ENCODE results near the gene PLXNA2.

Gene PLXNA2

DNA sequence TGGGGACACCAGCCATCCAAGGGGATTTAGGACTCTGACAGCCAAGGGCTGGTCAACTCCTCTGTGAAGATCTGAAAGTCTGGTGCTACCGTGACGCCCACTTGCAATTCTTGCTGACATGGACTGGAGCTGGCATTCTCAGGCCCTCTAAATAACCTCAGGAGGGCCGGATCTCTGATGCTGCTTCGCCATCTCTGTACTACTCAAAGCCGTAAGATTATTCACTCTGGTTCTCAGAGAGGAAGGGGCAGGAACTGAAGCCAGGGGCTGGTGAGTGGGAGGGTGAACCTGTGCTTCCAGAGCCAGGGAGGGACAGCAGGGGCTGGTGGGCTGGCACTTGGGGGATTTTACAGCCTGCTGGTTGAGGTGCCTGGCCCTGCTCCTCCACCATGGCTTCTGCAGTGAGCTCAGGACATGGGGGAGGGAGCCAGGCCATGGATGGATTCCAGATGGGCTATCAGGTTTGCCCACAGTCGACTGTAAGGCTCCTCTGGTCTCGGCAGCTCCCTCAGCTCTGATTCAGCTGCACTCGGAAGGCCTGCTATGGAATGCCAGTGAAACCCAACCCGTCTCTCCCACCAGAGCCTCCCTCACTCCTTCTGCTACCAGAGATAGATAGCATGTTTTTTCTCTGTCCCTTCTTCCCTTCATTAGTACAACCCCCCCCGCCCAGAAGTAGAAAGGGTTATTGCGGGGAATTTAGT lies 84.5 kb downstream of the PLXNA2 start:
- DNase-seq = peak; percentile 10

DNA sequence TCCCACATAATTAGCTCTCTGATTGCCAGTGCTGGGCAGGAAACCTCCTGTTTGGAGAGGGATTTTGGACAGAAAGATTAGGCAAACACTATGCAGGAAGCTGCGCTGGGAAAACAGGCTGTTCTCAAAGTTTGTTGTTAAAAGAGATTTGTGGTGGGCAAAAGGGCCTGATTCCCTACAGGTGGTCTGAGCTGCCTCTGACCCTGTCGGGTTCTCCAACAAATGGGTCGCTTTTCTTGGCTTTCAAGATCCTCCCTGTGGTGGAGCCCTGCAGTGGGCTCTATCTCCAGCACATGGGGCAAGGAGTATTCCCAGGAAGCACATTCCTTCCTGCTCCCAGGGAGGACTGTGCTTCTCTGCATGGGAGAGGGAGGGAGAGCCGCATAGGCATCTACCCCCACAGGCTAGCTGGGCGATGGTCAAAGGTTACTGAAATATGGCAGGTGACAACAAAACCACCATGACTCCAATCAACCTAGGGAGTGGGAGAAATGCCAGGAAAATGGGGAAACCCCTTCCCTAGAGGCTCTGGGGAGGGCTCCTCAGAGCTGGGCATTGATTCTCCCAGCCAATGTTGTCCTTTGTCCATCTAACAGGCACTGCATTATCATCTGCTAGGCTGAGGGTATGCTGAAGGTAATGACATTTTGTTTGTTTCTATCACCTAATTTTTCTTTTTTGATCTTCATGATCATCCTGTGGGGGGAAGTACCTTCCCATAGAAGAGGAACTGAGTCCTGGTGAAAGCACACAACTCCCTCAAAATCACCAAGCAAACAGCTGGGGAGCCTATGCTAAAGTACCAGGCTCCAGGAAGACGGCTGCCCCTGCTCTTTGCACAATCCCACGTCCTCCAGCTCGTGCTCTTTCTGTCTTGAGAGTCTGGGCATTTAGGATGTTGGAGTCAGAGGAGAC lies 85.3 kb downstream of the PLXNA2 start:
- DNase-seq = no peak

DNA sequence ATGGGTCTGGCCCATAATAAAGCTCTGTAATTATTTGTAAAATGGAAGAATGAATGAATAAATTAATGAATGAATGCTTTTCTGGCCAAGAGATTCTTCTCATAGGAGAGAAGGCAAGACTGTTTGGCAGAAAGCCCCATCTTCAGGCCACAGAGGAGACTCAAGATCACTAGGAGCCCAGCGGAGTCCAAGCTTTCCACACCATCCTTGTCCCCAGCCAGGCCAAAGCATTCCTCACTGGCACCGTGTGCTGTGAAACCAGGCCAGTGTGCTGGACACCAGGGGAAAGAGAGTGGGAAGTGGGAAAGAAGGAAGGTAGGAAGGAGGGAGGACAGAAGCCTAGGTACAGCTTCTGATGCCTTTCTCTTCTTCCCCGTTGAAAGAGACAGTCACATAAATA lies 86.4 kb downstream of the PLXNA2 start:
- no peak for DNase-seq

DNA sequence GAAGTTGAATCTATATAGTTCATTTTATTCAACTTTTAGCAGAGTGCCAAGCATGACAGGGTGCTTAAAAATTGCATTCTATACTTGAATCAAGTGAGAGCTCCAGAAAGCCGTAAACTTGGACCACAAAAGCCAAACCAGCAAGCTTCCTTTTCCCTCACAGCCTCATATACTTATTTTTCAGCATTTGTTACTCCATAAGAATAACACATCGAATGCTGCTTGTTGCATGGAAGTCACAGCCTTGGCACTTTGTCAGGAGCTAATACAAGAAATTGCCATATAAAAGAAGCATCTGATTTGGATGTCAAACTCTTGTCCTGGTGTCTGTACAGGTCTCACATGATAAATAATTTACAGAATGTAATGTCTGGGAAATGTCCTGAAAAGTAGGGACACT lies 87.4 kb downstream of the PLXNA2 start:
- no peak for DNase-seq

DNA sequence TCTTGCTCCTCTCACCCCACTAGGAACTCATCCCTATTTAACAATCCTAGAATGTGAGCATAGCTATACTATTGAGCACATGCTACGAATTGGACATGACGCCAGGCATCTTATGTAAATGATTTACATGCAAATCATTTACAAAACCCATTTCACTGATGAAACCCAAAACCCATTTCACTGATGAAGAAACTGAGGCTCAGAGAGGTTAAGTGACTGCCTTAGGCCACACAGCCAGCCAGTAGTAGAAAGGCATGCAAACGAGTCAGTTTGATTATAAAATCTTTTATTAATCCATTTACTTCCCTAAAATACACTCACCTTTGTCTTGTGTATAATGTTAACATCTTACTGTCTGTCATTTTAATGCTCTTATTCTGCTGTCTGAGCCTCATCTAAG lies 87.9 kb downstream of the PLXNA2 start:
- DNase-seq = no peak

DNA sequence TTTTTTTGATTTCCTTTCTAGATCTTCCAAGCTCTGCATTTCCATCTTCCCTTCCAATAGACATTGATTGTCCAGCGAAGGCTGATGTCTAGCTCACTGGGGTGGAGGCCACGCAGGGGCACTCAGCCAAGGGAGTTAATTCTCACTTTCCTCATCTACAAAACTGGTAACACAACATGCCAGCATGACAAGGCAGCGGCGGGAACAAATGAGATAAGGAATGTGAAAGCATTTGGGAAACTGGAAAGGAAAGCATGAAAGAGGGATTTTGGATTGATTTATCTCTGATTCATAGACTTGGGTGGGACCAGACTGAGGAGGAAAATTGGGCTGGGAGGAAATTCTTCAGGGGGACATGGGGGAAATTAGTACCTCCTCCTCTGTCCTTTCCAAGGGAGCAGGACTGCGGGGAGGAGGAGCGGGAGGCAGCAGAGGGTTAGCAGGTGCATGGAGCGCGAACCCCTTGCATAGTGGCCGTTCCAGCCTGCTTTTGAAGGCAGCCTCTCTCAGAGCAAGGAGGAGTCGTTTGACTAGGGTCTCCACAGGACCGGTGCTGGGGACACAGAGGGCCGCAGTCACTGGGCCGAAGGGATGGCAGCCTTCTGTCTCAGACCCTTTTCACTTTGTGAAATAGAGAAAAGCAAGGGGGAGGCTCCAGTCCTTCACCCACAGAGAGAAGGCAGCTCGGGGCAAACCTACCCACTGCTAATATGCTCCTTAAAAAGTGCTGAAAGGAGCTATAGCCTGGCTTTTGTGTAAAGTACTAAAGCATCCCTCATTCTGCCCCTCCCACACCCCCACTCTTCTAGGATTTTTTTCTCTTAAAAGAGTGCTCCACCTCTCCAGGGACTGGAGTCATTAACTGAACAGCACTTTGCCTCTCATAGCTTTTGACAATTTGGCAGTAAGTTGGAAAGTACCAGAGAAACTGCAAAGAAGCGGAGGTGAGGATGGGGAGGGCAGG lies 89.2 kb downstream of the PLXNA2 start:
- no peak for DNase-seq

DNA sequence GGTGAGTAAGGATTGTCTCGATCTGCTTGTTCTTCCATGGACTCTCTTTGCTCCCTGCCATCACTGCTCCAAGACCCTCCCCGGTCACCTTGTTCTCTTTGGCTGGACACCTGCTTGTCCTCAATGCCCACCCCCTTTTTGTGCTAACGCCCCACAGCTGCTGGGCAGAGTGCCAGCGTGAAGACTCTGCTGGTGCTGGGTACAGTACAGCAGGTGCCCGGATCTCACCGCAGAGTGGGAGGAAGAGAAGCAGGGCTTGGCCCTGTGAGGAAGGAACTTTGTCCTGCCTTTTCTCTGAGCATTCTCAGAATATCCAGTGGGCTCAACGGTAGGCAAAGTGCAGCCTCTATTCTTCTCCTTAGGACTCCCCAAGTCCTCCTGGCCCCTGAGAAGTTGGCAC lies 90.1 kb downstream of the PLXNA2 start:
- no peak for DNase-seq

DNA sequence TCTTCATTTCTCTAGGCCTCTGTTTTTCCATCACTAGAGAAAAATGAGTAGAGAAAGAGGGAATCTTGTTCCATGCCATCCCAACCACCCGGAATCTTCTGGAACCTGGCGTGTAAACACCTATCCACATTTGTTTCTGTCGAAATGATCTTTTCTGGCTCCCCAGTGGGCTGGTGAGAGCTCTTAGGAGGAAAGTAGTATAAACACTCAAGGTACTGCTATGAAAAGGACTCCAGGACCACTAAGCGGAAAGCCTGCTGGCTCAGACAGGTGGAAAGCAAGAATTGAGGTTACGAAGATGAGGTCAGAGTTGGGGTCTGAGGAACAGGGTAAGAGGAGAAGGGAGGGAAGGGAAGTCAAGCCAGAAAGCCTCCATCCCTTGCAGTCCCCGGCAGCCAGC lies 90.8 kb downstream of the PLXNA2 start:
- no peak for DNase-seq

DNA sequence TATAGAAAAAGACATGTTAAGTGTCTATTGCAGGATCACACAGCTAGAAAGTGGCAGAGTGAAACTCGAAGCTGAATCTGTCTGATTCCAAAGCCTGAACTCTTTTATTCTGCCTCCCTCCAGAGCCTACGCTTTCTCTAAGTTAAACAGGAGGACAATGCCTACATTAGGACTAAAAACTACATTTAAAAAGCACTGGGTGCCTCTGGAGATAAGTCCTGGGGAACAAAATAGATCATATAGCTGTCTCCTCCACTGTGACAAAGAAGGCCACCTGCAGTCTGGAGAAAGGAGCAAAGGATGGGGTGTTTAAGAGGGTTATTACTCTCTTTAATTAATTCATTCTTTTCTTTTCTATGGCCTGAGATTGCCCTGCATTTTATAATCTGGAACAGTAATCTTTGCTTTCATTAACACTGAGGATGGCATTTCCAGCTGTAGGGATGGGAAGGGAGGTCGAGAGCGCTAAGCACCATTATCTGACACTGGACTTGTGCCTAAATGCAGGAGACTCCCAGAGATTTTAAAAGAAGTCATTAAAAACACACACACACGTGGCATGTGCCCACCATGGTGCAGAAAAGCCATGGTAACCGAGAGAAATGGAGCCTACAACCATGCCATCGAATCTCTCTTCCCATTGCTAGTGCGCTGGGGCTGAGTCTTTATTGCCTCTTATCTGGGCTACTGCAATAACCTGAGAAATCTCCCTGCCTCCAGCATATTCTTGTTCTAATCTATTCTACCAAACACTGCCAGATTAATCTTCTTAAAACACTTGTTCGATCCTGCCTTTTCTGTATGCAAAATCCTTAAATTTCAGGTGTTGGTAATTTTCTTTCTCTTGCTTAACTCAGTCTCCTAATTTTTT lies 92.2 kb downstream of the PLXNA2 start:
- no peak for DNase-seq

DNA sequence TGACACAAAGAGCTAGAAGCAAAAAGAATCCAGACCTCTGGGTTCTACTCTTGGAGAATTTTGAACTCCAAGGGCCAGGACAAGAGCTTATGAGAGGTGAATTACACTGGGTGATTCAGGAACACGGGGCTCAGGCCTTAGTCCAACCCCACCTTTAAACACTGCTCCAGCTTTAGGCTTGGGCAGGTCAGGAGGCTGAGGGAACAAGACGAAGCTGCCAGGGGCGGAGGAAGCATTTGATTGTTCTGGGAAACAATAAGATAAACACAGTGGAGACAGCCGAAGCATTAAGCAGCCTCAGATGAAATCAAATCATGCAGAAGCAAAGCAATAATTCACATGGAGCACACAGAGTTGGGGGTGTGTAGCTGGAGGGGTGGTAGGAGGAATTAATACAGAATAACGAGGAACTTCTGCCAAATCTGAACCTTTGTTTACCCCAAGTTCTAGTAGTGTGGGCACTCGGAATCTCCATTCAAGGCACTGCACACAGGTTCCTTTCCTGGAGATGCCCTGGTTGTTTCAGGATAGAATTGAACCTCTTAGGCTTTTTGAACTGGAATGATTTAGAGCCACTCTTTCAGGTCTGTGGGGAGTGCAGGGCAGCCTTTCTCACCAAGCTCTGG lies 93.2 kb downstream of the PLXNA2 start:
- no peak for DNase-seq

DNA sequence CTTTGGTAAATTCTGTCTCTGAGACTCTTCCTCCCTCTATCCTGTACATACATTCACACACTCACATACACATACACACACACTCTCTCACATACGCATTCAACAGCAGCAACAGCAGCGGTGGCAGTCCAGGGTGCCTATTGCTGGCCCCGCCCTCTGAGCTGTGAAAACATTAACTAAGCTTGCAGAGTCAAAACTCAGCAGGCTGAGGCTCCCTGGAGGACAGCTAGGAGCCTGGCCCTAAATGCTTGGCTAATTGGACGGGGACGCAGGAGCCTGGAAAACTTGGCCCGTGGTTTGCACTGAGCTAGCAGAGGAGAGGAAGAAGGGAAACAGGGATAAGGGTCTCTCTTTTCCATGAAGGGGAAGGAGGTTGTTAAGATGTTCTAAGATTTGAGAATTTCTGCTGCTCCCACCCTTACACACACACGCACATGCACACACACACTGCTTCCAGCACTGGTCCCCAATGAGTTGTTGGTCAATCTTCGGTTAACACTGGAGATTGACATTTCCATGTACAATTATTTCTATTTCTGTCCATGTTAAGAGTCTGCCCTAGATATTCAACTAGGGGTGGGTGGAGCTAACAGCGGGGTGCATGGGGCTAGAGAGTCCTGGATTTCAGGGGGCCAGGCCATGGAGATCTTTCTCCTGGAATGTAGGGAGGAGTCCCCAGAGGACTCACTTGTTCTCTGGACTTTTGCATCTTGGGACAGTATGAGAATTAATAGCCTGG lies 94.2 kb downstream of the PLXNA2 start:
- DNase-seq = no peak

DNA sequence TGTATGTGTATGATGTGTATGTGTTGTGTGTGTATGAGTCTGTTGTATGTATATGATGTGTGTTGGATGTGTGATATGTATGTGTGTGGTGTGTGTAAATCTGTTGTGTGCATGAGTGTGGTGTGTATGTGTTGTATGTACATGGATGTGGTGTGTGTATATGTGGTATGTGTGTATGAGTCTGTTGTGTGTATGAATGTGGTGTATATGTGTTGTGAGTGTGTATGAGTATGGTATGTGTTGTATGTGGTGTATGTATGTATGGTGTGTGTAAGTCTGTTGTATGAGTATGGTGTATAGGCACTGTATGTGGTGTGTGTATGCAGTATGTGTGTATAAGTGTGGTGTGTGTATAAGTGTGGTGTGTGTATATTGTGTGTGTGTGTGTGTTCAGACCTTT lies 95.0 kb downstream of the PLXNA2 start:
- no peak for DNase-seq

DNA sequence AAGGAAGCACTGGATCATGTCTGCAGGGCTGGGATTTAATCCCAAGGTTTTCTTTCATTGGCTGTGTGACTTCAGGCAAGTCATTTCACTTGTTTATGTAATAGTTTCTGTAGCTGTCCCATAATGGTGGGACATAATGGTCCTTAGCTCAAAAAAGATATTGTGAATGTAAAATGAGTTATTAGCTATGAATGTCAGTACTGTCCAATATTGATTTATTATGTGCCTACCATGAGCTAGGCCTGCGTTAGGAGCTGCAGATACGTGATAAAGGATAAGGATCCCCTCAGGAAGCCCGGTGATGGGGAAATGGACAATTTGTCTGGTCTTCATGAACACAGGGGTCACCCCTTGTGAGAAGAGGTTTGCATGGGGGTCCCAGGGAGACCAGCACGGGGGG lies 95.8 kb downstream of the PLXNA2 start:
- no peak for DNase-seq

DNA sequence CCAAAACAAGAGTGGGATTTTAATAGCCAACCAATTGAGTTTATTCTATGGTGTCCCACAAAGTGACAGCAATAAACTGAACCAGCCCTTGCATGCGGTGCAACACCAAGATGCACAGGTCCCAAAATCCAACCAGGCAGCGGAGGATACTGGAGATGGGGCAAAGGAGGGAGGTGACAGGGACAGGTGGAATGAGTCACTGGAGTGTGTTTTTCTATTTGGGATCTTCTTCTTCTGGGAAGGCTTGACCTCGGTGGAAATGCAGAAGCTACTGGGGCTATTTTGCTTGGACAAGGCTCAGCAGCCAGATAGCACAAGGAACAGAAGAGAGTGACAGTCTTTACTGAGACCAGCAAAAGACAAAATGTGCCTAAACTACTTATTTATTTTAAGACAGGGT lies 97.5 kb downstream of the PLXNA2 start:
- DNase-seq = no peak

DNA sequence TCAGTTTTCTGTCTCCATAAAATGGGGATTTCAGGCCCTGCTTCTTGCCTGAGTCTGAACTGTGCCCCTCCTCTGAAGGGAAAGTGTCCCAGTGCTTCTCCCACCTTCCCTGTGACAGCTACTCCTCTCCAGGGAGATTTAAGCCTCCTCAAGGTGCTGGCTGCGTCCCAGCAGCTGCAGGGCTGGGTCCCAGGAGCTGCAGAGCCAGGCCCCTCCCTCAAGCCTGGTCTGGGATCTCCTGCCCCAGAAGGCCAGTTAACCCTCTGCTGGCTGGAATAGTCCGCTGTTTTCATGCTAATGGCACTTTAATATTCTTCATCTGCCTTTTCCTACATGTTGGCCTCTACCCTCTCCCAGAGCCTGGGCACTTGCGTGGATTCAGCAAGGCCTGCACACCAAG lies 99.0 kb downstream of the PLXNA2 start:
- no peak for DNase-seq

DNA sequence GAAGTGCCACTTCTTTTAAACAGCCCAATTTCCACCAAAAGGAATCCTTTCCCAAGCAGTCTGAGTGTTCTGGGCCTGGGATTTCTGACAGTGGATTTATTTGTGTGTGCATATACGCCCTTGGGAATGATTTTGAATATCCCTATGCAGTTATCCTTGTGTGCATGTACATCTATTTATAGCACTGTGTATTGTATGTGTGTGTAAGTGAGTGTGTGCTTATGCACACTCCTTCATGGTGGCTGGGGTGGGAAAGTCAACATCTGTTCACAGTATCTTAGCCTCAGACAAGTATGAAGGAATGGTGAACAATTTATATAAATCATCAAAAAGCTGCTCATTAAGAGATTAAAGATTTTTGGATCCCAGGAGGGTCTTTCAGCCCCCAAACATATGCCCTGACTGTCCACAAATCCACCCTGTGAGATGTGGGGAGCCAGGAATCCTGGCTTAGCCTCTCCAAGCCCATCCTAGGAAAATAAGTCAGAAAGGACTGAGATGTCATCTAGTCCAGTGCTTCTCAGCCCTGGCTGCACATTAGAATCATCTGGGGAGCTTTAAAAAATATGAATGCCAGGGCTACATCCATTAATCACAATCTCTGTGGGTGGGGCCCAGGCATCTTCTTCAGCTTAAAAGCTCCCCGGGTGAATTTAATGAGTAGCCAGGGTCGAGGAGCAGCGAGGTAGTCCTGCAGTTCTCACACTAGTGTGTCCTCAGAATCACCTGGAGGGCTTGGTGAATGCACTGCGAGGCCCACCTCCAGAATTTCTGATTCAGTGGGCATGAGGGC lies 101.4 kb downstream of the PLXNA2 start:
- DNase-seq = no peak

DNA sequence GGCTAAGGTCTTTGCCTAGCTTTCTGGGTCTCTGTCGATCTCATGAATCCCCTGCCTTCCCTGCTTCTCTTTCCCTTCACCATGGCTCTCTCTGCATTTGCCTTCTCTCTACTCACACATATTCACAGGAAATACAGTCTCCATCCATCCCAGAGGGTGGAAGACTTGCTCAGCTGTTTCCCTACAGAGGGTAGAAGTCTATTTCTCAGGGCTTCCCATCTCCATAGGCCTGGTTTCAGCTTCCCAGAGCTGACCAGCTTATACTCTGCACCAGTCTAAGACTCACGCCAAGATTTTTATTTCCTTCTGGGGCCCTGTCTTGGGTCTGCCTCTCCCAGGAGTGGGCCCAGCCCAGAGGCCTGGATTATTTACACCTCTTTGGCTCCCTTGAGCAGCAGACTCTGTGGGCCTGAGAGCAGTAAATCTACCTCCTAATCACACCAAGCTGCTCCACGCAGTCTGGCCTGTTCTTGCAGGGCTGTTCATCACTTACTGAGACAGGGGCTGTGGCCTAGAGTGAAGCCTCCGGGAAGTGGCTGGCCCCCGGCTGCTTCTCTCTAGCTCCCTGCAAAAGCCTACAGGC lies 102.5 kb downstream of the PLXNA2 start:
- no peak for DNase-seq

DNA sequence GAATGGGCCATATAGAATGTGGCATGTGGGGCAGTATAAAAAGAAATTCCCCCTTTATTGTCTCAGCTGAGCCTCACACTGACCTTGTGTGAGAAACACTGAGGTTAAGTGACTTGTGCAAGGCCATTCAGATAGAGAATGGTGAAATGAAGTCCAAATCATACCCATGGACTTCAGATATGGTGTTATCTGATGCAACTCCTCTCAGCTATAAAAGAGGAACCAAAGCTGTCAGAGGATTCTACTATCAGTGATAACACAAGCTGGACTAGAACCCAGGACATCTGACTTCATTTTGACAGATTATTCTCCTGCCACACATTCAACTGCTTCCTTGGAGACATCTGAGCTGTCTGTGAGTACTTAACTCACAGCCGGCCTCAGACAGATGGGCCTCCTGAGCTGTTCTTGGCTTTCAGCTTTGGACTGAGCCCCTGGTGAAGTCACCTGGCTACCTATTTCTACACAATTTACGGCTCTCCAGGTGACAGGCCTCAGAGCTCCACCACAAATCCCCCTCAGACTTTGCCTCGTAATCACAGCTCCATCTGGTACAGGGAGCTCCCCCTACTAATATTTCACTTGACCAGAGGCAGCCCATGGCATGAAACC lies 104.6 kb downstream of the PLXNA2 start:
- DNase-seq = no peak

DNA sequence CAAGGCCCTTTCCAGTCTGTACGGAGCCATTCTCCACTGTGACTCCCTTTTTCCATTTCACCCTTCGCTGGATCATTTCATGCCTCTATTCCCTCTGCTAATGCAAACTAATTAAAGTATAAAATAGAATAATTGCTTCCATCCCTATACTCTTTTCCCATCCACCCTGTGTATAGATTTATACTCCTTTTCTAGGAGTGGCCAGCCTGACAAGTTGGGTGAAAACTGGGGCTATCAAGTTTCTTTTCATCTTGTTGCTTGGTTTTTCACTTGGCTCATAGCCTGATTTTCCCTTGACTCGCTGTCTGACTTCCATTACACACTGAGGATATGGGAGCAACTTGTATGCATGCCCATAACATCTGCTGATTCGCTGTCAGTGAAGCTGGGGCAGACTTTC lies 107.0 kb downstream of the PLXNA2 start:
- DNase-seq = no peak
